ENCODE data around the gene IL22RA1. TPM values are rescaled to one million over a fixed set of nuclear protein-coding genes. Genes with fewer than 3 reads are reported as not detected.

Gene IL22RA1
- total RNA-seq, 4 donors from 2014 or later = 34.7 to 53.1 (median 45.9) TPM

GRCh38 chr1:24140741-24141181 lies 2.2 kb downstream of the IL22RA1 start:
- intact Hi-C loops (cut with DNase I; ENCODE audit: low total_unique reads) = no loop called here
- 83 to 88% methylated on average over 17 of the region's 17 CpGs for WGBS, 2 donors
- no peak overlapping the region for H3K4me3 ChIP-seq (ENCODE audit: low read depth, poor library complexity, severe bottlenecking)
- no peak for DNase-seq (ENCODE audit: low spot score in 2 of 2)
- no peak for TF ChIP-seq CTCF (IDR thresholded peaks at IDR 0.05)
- TF ChIP-seq POLR2A (IDR thresholded peaks at IDR 0.05) = no peak

DNA sequence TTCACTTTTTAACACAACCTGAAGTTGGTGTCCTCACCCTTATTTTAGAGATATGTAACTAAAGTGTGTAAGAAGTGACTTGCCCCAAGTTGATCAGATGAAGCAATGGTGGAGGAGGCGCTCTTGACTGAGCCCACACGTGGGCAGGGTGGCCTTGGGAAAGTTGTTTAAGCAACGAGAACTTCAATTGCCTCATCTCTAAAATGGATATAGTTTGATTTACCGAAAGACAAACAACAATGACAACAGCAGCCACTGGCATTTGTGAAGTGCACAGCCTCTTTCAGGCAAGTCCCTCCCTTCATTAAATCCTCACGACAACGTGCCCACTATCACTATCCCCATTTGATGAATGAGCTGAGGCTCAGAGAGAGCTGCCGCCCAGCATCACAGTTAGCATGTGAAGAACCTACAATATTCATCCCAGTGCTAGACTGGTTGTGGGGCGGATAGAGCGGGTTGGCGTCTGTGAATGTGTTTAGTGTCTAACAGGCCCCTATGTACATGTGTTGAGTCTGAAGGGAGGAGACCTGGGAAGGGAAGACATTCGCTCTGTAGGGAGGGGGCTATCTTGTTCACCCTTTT lies 3.0 kb downstream of the IL22RA1 start:
- DNase-seq (ENCODE audit: low spot score in 2 of 2) = no peak
- no peak overlapping the region for H3K4me3 ChIP-seq (ENCODE audit: low read depth, poor library complexity, severe bottlenecking)
- TF ChIP-seq POLR2A (IDR thresholded peaks at IDR 0.05) (no peak), CTCF (IDR thresholded peaks at IDR 0.05) (no peak)
- 89 to 91% methylated on average over 11 of the region's 11 CpGs for WGBS, 2 donors
- intact Hi-C loops (cut with DNase I; ENCODE audit: low total_unique reads) = no loop called here

DNA sequence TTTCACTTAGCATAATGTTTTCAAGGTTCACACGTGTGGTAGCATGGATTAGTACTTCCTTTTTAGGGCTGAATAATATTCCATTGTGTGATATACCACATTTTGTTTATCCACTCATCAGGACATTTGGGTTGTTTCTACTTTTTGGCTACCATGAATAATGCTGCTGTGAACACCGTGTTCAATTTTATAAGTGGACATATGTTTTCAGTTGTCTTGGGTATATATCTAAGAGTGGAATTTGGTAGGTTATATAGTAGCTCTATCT lies 3.8 kb downstream of the IL22RA1 start:
- no peak for DNase-seq (ENCODE audit: low spot score in 2 of 2)
- H3K4me3 ChIP-seq (ENCODE audit: low read depth, poor library complexity, severe bottlenecking) = no peak overlapping the region
- TF ChIP-seq POLR2A (IDR thresholded peaks at IDR 0.05) (no peak), CTCF (IDR thresholded peaks at IDR 0.05) (no peak)
- WGBS, 2 donors = 64 to 71% methylated on average over 2 of the region's 2 CpGs
- intact Hi-C loops (cut with DNase I; ENCODE audit: low total_unique reads) = no loop called here

DNA sequence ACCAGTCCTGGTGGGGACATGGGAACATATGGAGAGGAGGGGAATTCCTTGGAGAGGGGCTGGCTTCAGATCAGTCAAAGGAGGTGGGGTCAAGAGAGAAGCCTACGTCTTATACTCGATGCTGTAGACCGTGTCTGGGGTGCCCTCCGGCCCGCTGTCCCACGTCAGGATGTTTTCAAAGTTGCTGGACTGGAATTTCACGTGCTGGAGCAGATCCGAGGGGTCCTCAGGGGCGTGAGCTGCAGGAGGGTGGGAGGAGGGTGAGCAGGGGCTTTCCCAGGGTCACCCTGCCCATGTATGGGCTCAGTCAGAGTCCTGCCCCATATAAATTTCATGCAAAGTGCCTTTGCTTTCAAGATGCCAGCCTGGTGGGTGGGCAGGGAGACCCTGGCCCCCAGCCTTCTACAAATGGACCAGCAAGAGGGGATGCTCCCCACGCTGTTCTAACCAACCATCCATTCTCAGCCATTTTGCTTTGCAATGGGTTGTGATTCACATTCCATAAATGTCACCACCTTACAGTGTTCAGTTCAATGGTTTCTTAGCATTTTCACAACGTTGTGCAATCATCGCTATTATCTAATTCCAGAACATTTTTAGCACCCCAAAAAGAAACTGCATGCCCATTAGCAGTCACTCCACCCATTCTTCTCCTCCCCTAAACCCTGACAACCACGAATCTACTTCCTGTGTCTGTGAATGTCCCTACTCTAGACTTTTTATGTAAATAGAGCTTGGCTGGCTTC lies 4.3 kb downstream of the IL22RA1 start:
- H3K4me3 ChIP-seq (ENCODE audit: low read depth, poor library complexity, severe bottlenecking) = no peak overlapping the region
- 60 to 62% methylated on average over 13 of the region's 13 CpGs for WGBS, 2 donors
- intact Hi-C loops (cut with DNase I; ENCODE audit: low total_unique reads) = no loop called here
- no peak for DNase-seq (ENCODE audit: low spot score in 2 of 2)
- TF ChIP-seq POLR2A (IDR thresholded peaks at IDR 0.05) = no peak
- TF ChIP-seq CTCF (IDR thresholded peaks at IDR 0.05) = no peak

DNA sequence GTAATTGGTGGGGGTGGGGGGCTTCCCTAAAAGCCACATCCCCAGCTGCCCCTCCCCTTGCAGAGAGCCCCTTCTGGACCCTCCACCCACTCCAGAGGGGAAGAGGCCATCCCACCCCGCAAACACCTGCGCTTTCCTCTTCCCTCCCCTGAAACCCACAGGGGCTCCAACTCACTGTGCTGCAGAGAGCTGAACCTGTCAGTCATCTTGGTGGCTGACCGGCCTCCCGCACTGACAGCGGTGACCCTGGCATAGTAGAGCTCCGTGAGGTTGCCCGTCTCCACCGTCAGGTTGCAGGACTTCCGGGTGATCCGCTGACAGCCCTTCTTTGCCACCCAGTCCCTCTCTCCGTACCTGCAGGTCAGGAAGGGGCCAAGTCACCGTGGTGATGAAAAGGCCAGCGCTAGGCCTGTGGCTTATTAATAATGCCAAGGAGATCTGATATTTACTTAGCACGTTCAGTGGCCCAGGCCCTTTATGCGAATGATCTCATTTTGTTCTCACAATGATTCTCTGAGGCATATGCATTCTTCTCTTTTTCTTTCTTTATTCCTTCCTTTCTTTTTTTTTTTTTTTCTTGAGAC lies 5.9 kb downstream of the IL22RA1 start:
- WGBS, 2 donors = 89 to 91% methylated on average over 15 of the region's 15 CpGs
- H3K4me3 ChIP-seq (ENCODE audit: low read depth, poor library complexity, severe bottlenecking) = no peak overlapping the region
- no peak for DNase-seq (ENCODE audit: low spot score in 2 of 2)
- TF ChIP-seq CTCF (IDR thresholded peaks at IDR 0.05) (no peak), POLR2A (IDR thresholded peaks at IDR 0.05) (no peak)
- intact Hi-C loops (cut with DNase I; ENCODE audit: low total_unique reads) = no loop called here

Data from lower leg skin (tissue), 4 donors.